AML-193 (cell line): ENCODE data around the gene CCDC74A.
"Not testable (repeated sequence)": the region's sequence is repeated elsewhere in the genome, so short reads cannot be mapped to it uniquely, and the experiment has no call there.

ENCODE experiments used
- DNase-seq, 2 experiments: peaks; one replicate each; lab custom pipeline; 2025; lab: John Stamatoyannopoulos, UW

CCDC74A gene

GRCh38 chr2:131529864-131530445 is 2.3 kb downstream of the CCDC74A start:
- not testable (repeated sequence) for DNase-seq

DNA sequence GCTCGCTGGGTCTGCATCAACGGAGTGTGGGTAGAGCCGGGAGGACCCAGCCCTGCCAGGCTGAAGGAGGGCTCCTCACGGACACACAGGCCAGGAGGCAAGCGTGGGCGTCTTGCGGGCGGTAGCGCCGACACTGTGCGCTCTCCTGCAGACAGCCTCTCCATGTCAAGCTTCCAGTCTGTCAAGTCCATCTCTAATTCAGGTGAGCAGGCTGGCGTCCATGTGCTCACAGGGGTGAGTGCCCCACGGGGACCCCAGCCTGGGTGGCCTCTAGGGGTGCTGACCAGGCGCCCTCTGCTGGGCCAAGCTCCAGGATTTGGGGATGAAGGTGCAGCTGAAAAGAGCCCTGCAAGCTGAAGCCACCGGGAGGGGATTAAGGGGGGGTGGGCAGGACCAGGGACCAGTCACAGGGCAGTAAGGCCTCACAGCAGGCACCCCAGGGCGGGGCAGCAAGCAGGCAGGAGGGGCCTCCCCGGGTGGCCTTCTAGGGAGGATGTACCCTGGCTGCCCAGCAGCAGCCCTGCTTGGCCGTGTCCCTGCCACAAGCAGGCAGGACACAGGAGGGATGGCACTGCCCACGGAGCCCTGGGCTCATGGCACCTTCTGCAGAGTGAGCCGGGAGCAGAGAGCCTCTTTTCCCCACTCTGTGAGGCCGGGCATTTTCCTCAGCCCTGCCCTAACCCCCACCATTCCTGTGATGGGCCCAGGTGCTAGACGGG is 3.1 kb downstream of the CCDC74A start:
- DNase-seq = not testable (repeated sequence)

DNA sequence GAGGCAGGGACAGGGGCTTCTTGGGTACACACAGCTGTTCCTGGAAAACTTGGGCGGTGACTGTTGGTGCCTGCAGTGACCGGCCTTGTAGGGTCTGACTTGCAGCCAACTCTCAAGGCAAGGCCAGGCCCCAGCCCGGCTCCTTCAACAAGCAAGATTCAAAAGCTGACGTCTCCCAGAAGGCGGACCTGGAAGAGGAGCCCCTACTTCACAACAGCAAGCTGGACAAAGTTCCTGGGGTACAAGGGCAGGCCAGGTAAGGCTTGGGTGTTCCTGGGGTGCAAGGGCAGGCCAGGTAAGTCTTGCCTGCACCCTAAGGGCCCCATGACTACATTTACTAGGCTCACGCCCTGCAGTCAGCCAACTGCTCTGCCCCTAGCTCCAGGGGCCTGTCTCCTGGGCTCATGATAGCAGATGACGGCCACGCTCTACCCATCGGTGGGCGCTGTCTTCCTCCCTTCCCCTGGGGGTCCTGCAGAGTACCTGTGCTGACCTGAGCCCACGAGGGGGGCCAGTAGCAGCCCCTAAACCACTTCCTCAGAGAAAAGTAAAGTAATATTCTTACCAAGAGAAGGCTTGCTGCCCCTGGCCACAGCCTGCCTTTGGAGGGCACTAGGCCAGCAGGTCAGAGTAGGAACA is 4.0 kb downstream of the CCDC74A start:
- not testable (repeated sequence) for DNase-seq

- not testable (repeated sequence) for DNase-seq
Measured at GRCh38 chr2:131532723-131533608, 5.3 kb downstream of the CCDC74A start.

DNA sequence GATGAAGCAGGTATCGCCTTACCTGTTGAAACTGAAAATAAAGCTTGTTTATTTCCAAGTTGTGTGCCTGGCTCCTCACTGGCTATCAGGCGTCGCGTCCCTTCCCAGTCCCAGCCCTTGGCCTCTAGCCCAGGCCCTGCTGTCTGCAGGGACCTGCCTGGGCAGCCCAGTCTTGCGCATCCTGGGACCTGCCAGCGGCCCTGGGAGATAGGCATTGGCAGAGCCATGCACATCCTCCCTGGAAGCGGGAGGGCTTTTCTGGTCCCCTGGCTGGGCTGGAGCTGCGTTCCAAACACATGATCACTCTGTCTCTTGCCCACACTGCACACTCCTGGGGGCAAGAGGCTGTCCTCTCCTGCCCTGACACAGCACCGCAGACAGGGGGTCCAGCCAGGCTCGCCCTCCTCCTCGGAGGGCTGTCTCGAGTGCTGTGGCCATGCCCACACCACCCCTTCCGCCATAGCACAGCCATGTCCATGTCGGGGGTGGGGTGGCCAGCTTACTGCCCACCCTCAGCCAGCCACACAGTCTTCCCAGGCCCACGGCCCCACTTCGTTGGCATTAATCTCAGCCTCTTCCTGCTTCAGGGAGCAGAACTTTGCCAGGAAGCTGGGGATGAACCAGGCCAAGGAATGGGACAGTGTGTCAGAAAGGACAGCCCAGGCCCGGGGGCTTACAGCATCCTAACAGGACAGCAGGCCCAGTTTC is 6.1 kb downstream of the CCDC74A start:
- not testable (repeated sequence) for DNase-seq

- not testable (repeated sequence) for DNase-seq
Measured at GRCh38 chr2:131534317-131534672, 6.6 kb downstream of the CCDC74A start.

- DNase-seq = not testable (repeated sequence)
Measured at GRCh38 chr2:131534965-131535364, 7.3 kb downstream of the CCDC74A start.

DNA sequence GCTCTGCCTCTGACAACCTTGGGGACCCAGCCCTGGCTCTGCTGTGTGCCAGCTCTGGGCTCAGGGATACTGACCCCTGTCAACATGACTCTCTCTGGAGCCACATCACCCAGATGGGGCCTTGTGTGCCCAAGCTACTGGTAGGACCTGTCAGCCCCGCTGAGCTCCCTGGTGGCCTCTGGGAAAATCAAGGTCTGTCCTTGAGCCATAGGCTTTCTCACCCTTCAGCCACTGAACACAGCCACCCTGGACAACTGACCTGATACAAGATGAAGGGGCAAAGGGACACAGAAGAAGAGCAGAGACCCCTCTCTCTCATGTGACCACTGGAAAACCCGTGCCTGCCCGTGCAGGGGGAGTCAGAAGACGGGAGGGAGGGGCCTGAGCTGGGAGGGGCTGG is 7.8 kb downstream of the CCDC74A start:
- DNase-seq = no peak

GRCh38 chr2:131535951-131536826 is 8.5 kb downstream of the CCDC74A start:
- not testable (repeated sequence) for DNase-seq

DNA sequence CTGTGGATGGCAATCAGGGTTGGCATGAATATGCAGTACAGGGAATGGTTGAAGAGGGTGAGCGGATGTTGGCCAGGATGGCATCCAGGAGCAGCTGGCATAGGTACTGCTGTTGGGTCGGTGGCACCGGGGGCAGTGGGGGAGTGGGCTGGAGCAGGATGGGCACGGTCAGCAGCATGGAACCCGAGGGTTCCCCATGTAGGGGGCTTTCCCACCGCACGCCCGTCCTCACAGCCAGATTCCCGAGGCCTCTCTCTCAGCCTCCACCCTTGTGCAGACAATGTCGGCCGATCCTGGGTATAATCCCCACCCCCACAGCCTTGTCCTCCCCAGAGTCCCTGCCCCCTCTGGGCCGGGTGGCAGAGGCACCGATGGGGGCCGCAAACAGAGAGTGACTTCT is 9.2 kb downstream of the CCDC74A start:
- DNase-seq = not testable (repeated sequence)

- DNase-seq = not testable (repeated sequence)
Measured at GRCh38 chr2:131538856-131539255, 11.2 kb downstream of the CCDC74A start.

- DNase-seq = no peak
Measured at GRCh38 chr2:131542438-131543384, 15.0 kb downstream of the CCDC74A start.

- no peak for DNase-seq
Measured at GRCh38 chr2:131543385-131543891, 15.8 kb downstream of the CCDC74A start.

DNA sequence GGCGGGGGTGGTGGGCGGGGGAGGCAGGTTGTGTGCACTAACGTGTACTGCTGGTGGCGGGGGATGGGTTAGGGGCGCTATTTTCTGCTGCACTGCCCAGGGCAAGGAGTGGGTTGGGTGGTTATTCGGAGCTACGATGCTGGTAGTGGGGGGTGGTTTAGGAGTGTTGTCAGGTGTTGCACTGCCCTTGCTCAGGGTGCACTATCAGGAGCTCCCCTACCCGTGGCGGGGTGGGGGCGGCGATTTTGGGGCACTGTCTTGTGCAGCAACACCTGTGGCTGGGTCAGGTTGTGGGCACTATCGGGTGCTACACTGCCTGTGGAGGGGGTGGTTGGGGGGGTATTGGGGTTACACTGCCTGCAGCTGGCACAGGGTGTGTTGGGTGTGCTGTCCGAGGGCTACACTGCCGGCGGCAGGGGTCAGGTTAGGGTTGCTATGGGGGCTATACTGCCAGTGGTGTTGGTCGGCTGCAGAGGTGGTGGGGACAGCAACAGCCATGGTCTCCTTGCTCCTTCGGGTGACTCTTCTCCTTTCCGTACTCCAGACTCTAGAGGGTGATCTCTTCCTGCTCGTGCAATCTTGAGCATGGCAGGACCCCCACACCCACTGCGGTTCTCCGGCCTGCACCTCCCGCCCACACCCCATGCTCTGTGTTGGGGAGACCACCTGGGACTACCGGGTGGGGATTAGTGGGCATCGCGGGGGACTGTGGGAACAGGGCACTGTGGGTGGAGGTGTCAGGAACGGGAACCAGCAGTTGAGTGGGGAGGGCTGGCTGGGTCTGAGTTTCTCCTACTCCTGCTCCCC is 16.5 kb downstream of the CCDC74A start:
- DNase-seq = not testable (repeated sequence)

DNA sequence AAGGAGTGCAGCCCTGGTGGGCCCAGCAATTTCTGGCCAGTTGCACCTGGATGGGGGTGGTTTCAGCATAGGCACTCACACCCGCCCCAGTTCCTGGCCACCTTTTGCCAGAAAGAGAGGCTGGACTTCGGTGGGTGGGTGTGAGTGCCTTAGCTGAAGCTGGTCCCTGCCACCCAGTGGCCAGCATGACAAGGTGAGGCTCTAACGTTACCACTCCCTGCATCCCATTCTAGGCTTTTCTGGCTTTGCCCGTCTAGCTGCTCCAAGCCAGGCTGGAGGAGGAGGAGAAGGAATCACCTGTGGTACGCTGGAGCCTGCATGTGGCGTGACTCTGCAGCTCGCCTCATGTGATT is 17.1 kb downstream of the CCDC74A start:
- not testable (repeated sequence) for DNase-seq

DNA sequence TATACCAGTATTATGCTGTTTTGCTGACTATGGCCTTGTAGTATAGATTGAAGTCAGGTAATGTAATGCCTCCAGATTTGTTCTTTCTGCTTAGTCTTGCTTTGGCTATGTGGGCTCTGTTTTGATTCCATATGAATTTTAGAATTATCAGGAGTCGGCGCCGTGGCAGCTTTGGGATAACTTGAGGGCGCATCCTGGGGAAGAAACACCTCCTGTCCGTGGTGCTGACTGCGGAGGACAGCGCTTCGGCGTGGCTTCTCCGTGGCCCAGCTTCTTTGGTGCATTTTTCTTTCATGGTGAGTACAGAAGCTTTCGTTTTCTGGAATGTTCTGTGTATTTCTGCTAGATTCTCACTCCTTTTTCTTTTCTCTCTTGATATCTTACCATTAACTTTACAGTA is 25.2 kb downstream of the CCDC74A start:
- DNase-seq = no peak

DNA sequence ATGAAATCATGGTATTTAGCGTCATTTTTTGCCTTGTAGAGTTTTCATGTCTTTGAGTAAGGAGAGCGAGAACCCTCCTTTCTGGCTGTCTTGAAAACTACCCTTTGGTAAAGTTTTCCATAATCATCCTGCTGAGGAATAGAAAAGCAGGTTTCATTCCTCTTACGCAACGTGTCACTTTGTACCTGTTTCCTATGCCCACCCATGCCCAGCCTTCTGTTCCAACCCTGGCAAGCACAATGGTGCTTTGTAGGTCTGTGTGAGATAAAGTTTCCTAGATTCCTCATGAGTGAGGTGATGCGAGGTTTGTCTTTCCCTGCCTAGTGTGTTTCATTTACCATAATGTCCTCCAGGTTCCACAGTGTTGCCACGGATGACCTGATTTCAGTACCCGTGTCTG is 29.3 kb downstream of the CCDC74A start:
- DNase-seq = no peak

DNA sequence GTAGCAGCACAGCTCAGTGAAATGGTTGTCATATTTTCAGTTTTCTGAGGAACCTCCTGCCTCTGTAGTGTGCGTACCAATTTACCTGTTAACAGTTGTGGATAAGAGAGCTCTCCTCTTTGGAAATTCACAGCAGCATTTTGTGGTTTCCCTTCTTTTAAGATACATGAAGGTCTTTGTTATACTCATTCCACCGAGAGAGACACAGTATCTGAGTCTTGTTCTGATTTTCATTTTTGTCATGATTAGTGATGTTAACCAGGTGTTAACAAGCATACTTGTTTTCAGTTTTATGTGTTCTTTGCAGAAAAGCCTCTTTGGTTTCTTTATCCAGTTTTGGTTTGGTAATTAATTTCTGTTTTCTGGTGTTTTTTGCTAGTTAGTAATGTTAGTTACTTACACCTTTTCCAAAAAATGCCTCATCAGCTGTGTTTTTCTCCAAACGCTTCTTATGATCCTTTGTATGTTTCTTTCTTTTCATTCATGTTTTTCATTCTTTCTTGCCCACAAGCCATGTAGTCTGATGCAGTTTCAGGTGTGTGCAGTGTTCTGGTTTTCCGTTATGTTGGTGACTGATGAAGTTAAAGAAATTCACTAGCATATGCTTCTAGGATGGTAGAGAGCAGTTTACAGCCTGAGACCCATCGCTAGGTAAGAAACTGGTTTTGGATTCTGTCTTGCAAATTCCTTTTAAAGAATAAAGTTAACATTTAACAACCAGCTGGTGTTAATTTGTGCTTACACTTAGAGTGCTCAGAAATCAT is 30.1 kb downstream of the CCDC74A start:
- DNase-seq = no peak
